GM18508 (cell line): ENCODE results near the gene ZNF44.

Experiments
- ATAC-seq: cut with Tn5 transposase; IDR thresholded peaks from one replicate; pipeline ENCODE4 v1.9.1; 2021; ENCODE audit warnings: moderate number of reproducible peaks; ENCODE audit not compliant: insufficient read depth, unreplicated experiment

The ZNF44 gene

DNA sequence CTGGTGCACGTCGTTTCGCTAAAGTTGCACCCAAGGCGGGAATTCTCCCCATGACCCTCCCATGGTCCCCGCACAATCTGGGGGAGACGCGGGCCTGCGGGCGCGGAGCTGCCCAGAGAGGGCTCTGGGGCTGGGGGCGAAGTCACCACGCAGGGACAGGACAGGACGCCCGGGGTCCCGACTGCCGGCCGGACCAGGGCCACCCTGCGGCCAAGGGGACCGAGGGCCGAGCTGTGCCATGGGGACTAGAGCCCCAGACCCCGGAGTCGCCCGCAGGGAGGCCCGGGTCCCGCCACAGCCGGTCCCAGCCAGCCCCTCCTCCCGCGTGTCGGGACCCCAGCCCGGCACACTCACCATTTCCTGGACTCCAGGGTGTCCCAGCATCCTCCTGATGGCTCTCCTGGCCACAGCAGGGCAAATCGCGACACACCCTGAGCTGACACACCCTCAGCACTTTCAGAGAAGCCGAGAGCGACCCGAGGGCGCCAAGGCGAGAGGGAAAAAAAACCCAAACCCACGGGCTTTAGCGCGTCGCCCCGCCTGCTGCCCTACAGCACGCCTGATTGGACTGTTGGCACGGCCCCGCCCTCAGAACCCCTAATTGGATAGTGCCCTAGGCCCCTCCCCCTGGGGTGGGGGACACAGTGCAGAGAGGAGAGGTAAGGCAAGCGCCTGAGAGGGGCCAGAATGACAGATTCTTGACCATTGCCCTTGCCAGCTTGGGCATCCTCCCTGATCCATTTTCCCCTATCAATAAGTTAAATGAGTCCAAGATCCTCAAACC is 28.6 kb downstream of the ZNF44 start:
- no peak for ATAC-seq

DNA sequence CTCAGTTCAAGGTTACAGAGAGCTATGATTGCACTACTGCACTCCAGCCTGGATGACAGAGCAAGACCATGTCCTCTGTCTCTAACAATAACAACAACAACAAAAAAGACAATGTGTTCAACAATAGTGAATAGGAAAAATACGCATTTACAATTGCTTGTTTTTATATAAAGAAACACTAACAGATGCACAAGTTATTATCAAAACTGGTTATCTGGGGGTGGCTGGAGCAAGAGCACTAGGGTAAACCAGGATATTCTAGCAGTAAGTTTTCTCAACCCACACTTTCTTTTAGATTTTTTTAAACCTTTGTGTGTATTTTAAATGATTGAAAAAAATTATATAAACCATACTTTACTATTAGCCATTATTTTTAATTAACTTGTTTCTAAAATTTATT is 33.1 kb downstream of the ZNF44 start:
- ATAC-seq, result no peak

DNA sequence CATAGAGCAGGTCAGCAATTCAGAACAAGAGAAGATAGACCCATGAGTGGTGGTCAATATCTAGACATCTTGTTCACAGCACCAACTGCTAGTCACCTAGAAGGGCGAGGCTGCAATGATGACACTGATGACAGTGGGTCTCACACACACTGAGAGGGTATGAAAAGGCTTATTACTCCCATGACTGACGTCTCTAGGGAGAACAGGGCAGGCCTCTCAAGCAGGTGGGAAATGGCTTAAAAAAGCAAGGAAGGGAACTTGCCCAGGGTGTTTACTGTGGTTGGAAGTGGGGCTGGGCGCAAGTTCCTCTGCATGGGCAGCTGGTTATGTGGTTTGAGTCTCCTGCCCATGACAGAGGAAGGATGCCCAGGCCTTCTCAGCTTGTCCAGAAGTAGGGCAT is 33.8 kb downstream of the ZNF44 start:
- ATAC-seq, result no peak

DNA sequence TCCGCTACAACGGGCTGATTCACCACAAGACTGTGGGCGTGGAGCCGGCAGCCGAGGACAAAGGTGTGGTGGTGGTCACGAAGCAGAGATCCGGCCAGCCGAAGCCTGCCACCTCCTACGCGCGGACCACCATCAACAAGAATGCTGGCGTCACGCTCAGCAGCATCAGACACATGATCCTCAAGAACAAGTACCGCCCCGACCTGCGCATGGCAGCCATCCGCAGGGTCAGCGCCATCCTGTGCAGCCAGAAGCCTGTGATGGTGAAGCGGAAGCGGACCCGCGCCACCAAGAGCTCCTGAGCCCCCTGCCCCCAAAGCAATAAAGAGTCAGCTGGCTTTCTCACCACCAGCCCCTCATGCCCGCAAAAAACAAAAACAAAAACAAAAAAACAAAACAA is 34.4 kb downstream of the ZNF44 start:
- ATAC-seq, result no peak

DNA sequence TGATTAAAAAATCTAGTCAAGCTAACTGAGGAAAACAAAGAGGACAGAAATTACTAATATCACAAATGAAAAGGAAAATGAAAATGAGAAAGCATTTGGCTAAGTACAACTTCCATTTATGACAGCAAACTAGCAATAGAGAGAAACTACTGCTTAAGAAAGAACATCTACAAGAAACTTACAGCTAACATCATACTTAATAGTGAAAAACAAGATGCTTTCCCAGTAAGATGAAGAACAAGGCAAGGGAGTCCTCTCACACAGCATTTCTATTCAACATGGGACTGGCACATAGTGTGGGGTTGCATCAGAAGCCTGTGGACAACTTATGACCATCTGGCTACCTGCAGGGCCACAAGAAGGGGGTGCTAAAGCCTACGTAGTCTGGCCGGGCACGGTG is 39.3 kb downstream of the ZNF44 start:
- ATAC-seq, result no peak

DNA sequence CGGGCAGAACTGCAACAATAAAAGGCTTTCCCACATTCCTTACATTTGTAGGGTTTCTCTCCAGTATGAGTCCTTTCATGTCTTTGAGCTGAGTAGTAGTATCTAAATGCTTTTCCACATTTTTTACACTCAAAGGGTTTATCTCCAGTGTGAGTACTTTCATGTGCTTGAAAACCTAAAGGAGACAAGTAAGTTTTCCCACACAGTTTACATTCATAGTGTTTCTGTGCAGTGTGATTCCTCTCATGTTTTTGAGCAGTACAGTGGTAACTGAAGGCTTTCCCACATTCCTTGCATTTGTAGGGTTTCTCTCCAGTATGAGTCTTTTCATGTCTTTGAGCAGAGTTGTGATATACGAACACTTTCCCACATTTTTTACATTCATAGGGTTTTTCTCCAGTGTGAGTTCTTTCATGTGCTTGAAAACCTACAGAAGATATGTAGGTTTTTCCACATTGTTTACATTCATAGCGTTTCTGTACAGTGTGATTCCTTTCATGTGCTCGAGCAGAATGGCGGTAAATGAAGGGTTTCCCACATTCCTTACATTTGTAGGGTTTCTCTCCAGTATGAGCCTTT is 47.0 kb downstream of the ZNF44 start:
- ATAC-seq, result no peak

DNA sequence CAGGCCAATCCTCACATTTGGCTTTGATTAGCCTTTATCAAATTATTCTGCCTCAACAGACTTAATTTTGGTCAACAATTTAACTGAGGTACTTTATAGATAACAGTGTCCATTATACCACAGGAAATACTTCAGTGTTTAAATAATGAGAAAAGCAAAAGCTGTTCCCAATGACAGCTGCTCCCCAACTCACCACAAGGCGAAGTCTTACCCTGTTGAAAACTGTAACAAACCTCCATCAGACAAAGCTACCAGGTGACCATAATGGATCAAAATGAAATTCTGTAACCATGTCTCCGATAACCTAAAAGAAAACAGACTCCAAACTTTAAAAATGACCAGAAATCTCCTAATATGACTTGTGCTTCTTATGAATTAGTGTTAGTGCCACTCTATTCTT is 50.3 kb downstream of the ZNF44 start:
- ATAC-seq, result no peak

DNA sequence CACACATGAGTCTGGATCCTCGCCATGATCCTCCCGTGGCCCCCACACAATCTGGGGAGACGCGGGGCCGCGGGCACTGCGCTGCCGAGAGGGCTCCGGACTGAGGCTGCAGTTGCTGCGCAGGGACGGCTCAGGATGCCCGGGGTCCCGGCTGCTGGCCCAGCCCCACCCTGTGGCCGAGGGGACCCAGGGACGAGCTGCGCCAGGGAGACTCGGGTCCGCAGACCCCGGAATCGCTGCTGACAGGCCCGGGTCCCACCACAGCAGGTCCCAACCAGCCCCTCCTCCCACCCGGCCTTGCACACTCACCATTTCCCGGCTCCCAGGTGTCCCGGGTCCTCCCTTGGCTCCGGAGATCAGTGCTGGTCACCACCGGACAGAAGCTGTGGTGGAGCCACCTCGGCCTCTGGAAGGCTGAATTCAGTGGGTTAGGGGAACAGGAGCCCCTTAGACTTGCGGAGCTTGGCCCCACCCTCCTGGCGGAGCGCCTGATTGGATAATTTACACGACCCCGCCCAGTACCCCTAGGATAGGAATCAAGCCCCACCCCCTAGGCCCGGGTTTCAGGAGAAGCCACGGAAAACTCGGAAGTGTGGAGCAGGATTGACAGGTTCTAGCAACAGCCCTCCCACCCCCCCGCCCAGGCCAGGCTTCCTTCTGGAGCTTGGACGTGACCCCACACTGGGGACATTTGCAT is 57.4 kb downstream of the ZNF44 start:
- ATAC-seq, result no peak

DNA sequence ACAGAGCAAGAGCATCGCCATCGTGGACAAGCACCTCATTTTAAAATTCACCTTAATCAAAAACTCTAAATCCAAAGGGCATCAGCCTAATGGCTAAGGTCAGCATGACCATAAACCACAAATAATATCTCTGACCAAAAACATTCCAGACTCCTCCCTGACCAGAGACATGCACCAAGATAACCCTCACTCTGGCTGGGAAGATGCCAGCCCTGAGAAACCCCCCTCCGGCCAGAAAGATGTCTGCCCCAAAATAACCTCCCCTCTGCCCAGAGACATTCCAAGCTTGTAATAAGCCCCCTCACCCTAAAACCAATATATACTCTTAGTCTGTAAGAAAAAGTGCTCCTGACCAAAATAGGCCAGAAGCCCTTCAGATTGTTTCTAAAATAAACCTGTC is 61.7 kb downstream of the ZNF44 start:
- ATAC-seq, result no peak

DNA sequence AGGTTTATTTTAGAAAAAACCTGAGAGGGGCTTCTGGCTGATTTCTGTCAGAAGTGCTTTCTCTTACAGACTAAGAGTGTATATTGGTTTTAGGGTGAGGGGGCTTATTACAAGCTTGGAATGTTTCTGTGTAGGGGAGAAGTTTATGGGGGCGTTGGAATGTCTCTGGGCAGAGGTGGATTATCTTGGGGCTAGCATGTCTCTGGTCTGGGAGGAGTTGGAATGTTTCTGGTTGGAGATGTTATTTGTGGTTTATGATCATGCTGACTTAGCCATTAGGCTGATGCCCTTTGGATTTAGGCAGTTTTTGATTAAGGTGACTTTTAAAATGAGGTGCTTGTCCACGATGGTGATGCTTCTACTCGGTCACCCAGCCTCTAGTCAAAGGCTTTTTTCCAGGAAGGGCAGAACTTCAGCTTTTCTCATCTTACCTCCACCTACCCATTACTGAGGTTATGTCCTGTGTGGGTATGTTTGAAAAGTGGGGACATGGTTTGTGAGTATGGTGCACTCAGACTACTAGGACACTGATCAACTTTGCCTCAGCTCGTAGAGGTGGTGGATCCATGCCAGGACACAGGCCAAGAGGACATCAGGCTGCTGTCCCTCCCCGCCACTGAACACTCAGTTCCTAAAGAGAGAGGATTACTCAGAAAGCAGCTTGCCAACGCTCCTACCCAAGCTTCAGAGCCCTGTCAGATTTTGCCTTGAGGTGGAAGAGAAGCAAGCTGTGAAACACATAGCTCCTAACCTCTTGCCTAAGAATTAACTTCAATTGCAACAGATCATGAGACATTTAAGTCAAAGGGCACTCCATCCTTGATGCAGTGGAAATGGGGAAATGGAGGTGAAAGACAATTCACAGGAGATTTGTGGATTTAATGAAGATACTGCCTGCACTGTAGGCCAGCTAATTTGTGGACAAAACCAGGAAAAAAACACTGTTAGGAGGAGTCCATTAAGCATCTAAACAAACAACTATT is 63.6 kb downstream of the ZNF44 start:
- ATAC-seq, result no peak

DNA sequence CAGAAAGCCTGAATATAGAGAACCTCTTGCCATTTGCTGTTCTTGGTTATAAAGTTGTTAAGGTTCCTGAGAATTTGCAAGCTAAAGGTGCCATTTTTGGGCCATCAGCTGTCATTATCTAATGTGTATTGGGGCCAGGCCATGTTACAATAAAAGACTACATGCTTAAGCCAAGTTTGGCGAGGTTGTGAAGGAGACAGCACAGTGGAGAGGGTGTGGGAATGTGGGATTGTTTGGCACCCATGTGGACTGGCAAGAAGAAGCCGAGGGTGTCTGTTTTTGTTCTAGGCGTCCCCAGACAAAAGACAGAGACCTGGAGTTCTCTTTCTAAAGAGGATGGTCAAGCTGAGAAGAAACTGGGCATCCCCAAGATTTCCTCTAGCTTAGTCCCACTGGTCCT is 64.7 kb downstream of the ZNF44 start:
- no peak for ATAC-seq

DNA sequence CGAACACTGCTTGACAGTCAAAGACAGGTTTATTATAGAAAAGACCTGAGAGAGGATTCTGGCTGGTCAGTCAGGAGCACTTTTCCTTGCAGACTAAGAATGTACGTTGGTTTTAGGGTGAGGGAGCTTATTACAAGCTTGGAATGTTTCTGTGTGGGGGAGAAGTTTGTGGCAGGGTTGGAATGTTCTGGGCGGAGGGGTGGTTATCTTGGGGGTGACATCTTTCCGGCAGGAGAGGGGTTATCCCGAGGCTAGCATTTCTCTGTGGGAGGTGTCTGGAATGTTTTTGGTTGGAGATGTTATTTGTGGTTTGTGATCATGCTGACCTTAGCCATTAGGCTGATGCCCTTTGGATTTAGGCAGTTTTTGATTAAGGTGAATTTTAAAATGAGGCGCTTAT is 70.0 kb downstream of the ZNF44 start:
- ATAC-seq, result no peak

DNA sequence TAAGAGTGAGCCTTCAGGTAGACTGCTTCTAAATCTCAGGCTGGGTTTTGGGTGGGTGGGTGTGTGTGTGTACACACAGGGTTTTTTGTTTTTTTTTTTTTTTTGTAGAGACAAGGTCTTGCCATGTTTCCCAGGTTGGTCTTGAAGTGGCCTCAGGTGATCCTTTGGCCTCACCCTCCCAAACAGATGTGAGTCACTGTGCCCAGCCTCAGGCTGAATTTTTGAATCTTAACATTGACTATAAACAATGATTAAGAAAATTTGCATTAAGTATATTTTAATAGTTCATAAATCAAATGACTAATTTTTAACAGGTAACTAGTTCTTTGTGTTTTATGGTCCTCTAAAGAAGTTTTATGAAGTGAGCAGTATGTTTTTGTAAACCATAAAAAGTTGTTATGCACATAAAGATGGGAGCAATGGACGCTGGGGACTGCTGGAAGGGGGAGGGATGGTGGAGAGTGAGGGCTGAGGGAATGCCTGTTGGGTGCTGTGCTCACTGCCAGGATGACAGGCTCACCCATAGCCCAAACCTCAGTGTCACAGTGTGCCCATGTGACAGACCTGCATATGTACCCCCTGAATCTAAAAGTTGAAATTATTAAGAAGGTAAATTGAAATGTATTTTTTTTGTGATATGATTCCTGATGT is 71.6 kb downstream of the ZNF44 start:
- no peak for ATAC-seq
